IPS-NIHi11 (cell line): Measurements from ENCODE around the gene TMEM143.

Source experiments
- DNase-seq: peaks from one replicate; pipeline ENCODE4 v3.0.0; 2012; ENCODE audit warnings: mixed read lengths, low spot score

The TMEM143 gene

GRCh38 chr19:48359123-48359522 is 4.6 kb downstream of the TMEM143 start:
- DNase-seq, result no peak

- DNase-seq, result no peak
Observed at GRCh38 chr19:48355365-48355954, 8.3 kb downstream of the TMEM143 start.

GRCh38 chr19:48354332-48354992 is 9.3 kb downstream of the TMEM143 start:
- DNase-seq, result no peak

GRCh38 chr19:48353677-48354076 is 10.1 kb downstream of the TMEM143 start:
- no peak for DNase-seq

- peak; percentile 90 for DNase-seq
Observed at GRCh38 chr19:48351341-48351752, 12.4 kb downstream of the TMEM143 start.

GRCh38 chr19:48350856-48351255 is 12.9 kb downstream of the TMEM143 start:
- DNase-seq, result no peak

GRCh38 chr19:48348737-48349136 is 15.0 kb downstream of the TMEM143 start:
- DNase-seq, result no peak

- DNase-seq, result no peak
Observed at GRCh38 chr19:48348045-48348444, 15.7 kb downstream of the TMEM143 start.

- no peak for DNase-seq
Observed at GRCh38 chr19:48346191-48346590, 17.5 kb downstream of the TMEM143 start.

GRCh38 chr19:48344892-48345291 is 18.8 kb downstream of the TMEM143 start:
- no peak for DNase-seq

- no peak for DNase-seq
Observed at GRCh38 chr19:48342841-48343540, 20.7 kb downstream of the TMEM143 start.

GRCh38 chr19:48342414-48342738 is 21.4 kb downstream of the TMEM143 start:
- DNase-seq, result no peak

- no peak for DNase-seq
Observed at GRCh38 chr19:48341515-48342413, 22.0 kb downstream of the TMEM143 start.

- DNase-seq, result no peak
Observed at GRCh38 chr19:48340995-48341394, 22.7 kb downstream of the TMEM143 start.

GRCh38 chr19:48338802-48339503 is 24.8 kb downstream of the TMEM143 start:
- DNase-seq, result no peak

GRCh38 chr19:48338253-48338755 is 25.4 kb downstream of the TMEM143 start:
- no peak for DNase-seq

GRCh38 chr19:48333467-48334384 is 30.0 kb downstream of the TMEM143 start:
- DNase-seq, result peak; percentile 96

GRCh38 chr19:48332662-48333466 is 30.9 kb downstream of the TMEM143 start:
- DNase-seq, result peak; percentile 90

- no peak for DNase-seq
Observed at GRCh38 chr19:48332351-48332661, 31.4 kb downstream of the TMEM143 start.
